Tibial artery (tissue), 4 donors: ENCODE results near the gene GPC6.
A peak's percentile ranks its signal among the peaks of the same experiment; 100 is the strongest.

Experiments used
- DNase-seq, 2 donors: peaks; one replicate each; pipeline ENCODE4 v3.0.0-alpha.2; 2019
- H3K27ac ChIP-seq, 2 donors: fragments of 200-600 bp; sonication (generic) in 1 of 2; 1 replicate in 1 of 2; 2 replicates in 1 of 2; pipeline ENCODE4 v1.5.1; 2018 to 2019; ENCODE audit warnings: mild to moderate bottlenecking in 1 of 2
- H3K27me3 ChIP-seq, 2 donors: fragments of 200-600 bp; sonication (generic) in 1 of 2; one replicate each; pipeline versions ENCODE4 v1.5.1 to v1.6.0; 2016 to 2019
- H3K36me3 ChIP-seq, 3 donors: fragments of 200-600 bp; sonication (generic) in 2 of 3; one replicate each; pipeline ENCODE4 v1.5.1; 2016 to 2019; ENCODE audit warnings: mild to moderate bottlenecking in 2 of 3
- H3K4me1 ChIP-seq, 4 donors: fragments of 200-600 bp; sonication (generic) in 2 of 4; 1 replicate in 3 of 4; 2 replicates in 1 of 4; pipeline ENCODE4 v1.5.1; 2016 to 2019
- H3K4me3 ChIP-seq, 2 donors: fragments of 200-600 bp; sonication (generic) in 1 of 2; 1 replicate in 1 of 2; 2 replicates in 1 of 2; pipeline ENCODE4 v1.5.1; 2018 to 2019; ENCODE audit warnings: mild to moderate bottlenecking in 2 of 2
- H3K9me3 ChIP-seq, 3 donors: fragments of 200-600 bp; sonication (generic) in 1 of 3; one replicate each; pipeline ENCODE4 v1.5.1; 2016 to 2019
- intact Hi-C: fragments of 100-400 bp; cut with DNase I; formaldehyde crosslinking; loops from one replicate; pipeline ENCODE4 v1.15.0; 2023; ENCODE audit warnings: low total_unique reads
- TF ChIP-seq, protein P1 (sequence below), 2 experiments: fragments of 200-600 bp in 1 of 2; fragments of 450-650 bp in 1 of 2; IDR thresholded peaks; one replicate each; pipeline ENCODE4 v1.5.1; 2017 to 2019; ENCODE audit warnings: antibody characterized with exemption in 2 of 2, mild to moderate bottlenecking in 1 of 2, moderate library complexity in 1 of 2

GPC6 gene

DNA sequence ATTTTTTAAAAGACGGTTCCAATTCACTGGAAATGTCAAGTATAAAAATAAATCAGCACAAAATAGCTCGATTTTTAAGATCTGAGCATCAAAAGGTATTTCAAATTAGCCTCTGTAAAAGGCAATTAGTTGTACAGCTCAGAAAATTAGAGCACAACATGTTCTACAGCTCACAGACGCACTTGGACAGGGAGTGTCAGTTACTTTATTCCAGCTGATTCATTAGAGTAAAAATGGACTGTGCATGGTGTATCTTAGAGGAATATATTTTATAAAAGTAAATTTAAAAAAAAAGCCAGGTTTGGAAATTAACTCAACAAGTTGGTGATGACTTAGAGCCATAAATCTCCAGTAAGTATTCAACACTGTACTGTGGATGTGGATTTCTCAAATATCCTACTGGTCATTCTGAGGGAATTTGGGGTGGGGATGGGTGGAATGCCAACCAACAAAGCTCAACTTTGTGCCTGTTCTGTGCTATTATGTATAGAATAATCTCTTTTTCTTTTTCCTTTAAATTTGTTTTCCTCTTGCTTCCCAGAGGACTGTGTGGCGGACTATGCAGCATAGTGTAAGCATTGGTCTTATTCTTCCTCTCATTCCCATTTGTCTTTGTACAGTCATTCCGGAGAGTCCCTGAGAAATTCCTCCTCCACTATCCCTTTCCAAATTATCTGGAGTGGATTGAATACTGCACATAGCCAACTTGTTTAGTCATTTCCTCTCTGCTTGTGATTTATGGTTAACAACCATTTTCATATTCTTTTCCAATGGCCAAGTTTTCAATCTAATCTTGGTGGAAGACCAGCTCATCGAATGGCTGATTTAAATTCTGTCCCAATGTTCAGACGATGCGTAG lies 1083.6 kb downstream of the GPC6 start:
- Histone ChIP-seq H3K9me3 (no peaks in the 10 kb centered on the region), H3K36me3 (no peaks in the 10 kb centered on the region), H3K4me1 (peaks cover 0 to 33% (median 6%) of the 10 kb centered on the region in 4 donors), H3K27ac (peak overlapping the region; percentile 14 to 39), H3K4me3 (peak overlapping the region in 1 of 2 donors; percentile 1), H3K27me3 (no peaks in the 10 kb centered on the region)
- intact Hi-C loops = no loop called here
- TF ChIP-seq, protein P1, sequence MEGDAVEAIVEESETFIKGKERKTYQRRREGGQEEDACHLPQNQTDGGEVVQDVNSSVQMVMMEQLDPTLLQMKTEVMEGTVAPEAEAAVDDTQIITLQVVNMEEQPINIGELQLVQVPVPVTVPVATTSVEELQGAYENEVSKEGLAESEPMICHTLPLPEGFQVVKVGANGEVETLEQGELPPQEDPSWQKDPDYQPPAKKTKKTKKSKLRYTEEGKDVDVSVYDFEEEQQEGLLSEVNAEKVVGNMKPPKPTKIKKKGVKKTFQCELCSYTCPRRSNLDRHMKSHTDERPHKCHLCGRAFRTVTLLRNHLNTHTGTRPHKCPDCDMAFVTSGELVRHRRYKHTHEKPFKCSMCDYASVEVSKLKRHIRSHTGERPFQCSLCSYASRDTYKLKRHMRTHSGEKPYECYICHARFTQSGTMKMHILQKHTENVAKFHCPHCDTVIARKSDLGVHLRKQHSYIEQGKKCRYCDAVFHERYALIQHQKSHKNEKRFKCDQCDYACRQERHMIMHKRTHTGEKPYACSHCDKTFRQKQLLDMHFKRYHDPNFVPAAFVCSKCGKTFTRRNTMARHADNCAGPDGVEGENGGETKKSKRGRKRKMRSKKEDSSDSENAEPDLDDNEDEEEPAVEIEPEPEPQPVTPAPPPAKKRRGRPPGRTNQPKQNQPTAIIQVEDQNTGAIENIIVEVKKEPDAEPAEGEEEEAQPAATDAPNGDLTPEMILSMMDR (IDR thresholded peaks at IDR 0.05) = no peak
- no peak for DNase-seq

DNA sequence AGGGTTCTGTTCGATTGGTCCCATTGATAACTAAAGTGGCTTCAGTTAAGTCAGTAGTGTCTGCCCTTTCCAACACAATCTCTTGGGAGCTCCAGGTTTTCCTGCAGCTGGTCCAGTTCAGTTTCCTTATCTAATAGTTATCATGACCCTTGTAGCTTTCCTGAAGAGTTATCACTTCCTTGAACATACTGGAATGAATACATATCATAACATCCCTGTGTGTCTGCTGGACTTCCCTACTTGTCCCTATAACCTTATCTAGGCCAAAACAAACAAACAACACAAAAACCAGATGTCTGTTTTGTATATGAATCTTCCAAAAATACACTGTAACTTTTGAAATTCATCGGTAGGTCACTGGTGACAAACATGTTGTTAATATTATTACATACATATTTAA lies 1085.3 kb downstream of the GPC6 start:
- Histone ChIP-seq H3K27me3 (no peaks in the 10 kb centered on the region), H3K27ac (no peak overlapping the region), H3K36me3 (no peaks in the 10 kb centered on the region), H3K4me1 (peaks cover 0 to 25% (median 6%) of the 10 kb centered on the region in 4 donors), H3K4me3 (no peak overlapping the region), H3K9me3 (no peaks in the 10 kb centered on the region)
- DNase-seq = no peak
- TF ChIP-seq, protein P1 (IDR thresholded peaks at IDR 0.05) = no peak
- intact Hi-C loops = no loop called here

DNA sequence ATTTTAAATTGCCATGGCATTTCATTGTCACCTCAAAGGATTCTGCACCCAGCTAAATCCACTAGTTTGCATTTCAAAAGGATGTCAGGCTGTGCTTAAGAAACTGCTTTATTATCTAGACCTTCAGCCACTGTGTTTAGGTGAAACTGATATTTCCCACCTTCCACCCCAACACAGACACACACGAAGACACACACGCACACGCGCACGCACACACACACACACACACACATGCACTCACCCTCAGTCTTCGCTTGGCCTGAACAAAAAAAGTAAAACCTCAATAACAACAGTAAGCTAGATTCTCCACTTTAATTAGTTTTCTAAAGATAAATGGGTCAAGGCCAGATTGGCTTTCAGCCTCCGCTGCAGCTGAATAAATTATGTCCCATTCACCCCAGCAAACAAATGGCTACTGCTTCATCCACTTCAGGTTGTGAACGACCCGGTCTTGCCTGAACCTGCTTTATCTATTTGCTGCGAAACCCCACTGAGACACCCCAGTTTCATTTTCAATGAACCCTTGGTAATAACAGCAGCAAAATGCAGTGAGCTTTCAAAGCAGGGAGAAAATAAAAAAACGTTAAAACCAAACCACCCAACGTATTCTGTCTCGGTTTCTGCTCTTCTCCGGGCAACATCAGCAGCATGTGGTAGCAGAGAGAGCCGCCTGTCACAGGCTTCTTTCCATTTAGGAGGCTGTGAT lies 1086.1 kb downstream of the GPC6 start:
- Histone ChIP-seq H3K27ac (no peak overlapping the region), H3K36me3 (no peaks in the 10 kb centered on the region), H3K27me3 (no peaks in the 10 kb centered on the region), H3K4me3 (no peak overlapping the region), H3K9me3 (no peaks in the 10 kb centered on the region), H3K4me1 (peaks cover 0 to 25% (median 6%) of the 10 kb centered on the region in 4 donors)
- no peak for DNase-seq
- intact Hi-C loops = no loop called here
- TF ChIP-seq, protein P1 (IDR thresholded peaks at IDR 0.05) = no peak

DNA sequence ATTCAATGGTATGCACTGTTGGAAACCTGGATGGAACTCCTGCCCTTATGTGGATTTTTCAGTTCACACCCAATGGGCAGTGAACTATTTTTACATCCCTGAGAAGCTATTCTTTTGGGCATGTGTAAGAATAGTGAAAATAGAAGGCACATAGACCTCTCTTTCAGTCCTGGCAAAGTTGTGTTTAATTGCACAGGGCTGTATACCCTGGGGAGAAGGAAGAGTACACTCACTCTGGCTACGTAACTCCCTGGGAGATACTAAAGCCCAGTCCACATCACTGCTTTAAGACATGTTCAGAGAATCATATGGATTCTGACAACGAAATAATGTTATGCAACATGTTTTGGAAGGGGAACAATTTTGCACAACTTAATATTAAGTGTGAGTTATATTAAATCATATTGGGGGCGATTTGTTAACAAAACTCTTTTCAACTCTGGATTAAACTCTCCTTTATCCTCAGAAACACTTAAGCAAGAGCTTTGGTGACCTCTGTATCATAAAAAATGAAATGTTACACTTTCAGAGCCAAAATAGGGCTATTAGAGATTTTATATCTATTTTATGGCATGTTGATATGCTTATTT lies 1086.8 kb downstream of the GPC6 start:
- Histone ChIP-seq H3K36me3 (no peaks in the 10 kb centered on the region), H3K27me3 (no peaks in the 10 kb centered on the region), H3K4me3 (no peak overlapping the region), H3K4me1 (peaks cover 0 to 25% (median 6%) of the 10 kb centered on the region in 4 donors), H3K27ac (no peak overlapping the region), H3K9me3 (no peaks in the 10 kb centered on the region)
- intact Hi-C loops = no loop called here
- TF ChIP-seq, protein P1 (IDR thresholded peaks at IDR 0.05) = no peak
- no peak for DNase-seq

DNA sequence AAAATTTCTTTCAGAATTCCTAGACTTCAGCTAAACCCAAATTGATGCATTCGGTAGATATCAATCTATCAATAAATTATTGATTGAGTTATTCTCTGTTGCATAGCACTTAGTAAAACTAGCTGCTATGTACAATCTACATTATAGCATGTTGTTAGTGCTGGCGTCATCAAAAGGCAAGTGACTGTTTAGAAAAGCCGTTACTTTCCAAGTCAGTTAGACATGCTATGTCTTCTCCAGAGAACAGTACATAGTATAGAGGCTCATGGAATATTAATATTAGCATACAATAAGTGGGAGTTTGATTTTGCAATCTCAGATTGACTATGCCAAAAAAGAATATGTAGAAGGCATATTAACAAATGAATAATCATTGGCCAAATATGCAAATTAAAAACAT lies 1087.3 kb downstream of the GPC6 start:
- no peaks in the 10 kb centered on the region for H3K27me3 ChIP-seq
- H3K9me3 ChIP-seq = no peaks in the 10 kb centered on the region
- no peaks in the 10 kb centered on the region for H3K36me3 ChIP-seq
- no peak overlapping the region for H3K4me3 ChIP-seq
- peaks cover 0 to 25% (median 6%) of the 10 kb centered on the region in 4 donors for H3K4me1 ChIP-seq
- no peak overlapping the region for H3K27ac ChIP-seq
- TF ChIP-seq, protein P1 (IDR thresholded peaks at IDR 0.05) = no peak
- no peak for DNase-seq
- intact Hi-C loops = no loop called here
